Fibroblast of skin of left biceps (primary cell): ENCODE data around the gene GMPS.
A peak's percentile ranks its signal among the peaks of the same experiment; 100 is the strongest.
"Not testable (repeated sequence)": the region's sequence is repeated elsewhere in the genome, so short reads cannot be mapped to it uniquely, and the experiment has no call there.

Experiments used
- DNase-seq, 2 experiments: peaks; one replicate each; pipeline ENCODE4 v3.0.0-alpha.2; 2013; ENCODE audit warnings: low read depth in 2 of 2

GMPS gene

GRCh38 chr3:155941354-155941753 lies 70.9 kb downstream of the GMPS start:
- no peak for DNase-seq

- no peak for DNase-seq
Observed at GRCh38 chr3:155944081-155944480, 73.6 kb downstream of the GMPS start.

- DNase-seq = peak; percentile 70 to 73
Observed at GRCh38 chr3:155946178-155946577, 75.7 kb downstream of the GMPS start.

DNA sequence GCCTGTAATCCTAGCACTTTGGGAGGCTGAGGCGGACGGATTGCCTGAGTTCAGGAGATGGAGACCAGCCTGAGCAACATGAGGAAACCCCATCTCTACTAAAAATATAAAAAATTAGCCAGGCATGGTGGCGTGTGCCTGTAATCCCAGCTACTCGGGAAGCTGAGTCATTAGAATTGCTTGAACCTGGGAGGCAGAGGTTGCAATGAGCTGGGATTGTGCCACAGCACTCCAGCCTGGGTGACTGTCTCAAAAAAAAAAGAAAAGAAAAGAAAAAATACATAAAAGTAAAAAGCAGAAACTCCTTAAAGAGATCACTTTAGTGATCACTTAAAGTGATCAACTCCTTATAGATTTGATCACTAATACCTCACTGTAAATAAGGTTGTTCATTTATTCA lies 78.0 kb downstream of the GMPS start:
- no peak for DNase-seq

GRCh38 chr3:155949453-155950217 lies 79.2 kb downstream of the GMPS start:
- DNase-seq = no peak

DNA sequence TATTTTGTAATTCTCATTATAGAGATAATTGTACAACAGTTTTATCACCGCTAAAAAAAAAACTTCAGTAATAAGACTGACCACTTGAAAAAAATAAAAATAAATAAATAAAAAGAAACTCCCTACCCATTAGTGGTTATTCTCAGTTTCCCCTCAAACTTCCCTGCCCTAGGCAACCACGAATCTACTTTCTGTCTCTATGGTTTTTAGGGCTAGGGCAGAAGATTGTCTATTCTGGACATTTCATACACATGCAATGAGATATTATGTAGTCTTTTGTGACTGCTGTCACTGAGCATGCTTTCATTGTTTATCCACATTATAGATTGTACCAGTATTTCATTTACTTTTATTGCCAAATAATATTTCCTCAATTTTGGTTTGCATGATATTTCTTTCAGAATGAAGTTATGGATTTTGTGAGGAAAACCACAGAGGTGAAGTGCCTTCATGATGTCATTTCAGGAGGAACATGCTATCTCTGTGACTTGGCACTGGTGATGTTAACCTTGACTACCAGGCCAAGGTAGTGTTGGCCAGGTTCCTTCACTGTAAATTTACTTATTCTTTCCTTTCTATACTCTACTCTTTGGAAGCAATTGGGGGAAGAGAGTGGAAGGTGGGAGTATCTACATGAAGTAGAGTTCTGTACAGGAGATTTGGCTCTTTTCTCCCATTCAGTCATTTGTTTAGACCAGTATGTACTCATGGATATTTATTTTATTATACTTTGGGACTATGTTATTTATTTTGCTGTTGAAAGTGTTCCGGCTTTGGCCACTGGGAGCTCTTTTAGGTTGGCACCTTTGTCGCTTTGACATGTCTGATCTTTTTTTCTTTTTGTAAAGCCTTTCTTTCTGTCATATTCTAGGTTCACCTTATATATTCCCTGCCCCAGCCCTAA lies 86.3 kb downstream of the GMPS start:
- DNase-seq = no peak

DNA sequence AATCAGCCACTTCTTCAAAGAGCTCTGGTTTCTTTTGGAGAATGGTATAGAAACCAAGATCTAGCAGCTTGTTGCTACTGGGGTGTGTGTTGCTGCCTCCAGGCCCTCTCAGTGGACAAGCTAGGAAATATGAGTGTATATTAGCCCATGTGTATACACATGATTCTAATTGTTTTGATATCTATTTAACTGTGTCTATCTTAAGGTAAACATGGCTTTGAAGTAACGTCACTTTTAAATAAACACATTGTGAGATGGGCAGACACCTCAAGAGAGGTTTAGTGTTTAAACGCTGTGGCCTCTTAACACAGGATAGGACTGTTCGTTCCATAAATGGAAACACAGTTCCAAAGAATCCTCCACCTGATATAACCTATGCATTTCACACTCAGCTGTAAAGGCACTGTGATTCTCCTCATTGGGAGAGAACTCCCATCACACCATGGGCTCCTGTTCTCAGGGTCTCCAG lies 87.0 kb downstream of the GMPS start:
- DNase-seq = no peak

GRCh38 chr3:155958676-155959075 lies 88.2 kb downstream of the GMPS start:
- no peak for DNase-seq

- peak; percentile 63 to 73 for DNase-seq
Observed at GRCh38 chr3:155960060-155960459, 89.6 kb downstream of the GMPS start.

- DNase-seq = not testable (repeated sequence)
Observed at GRCh38 chr3:155961044-155961443, 90.6 kb downstream of the GMPS start.

DNA sequence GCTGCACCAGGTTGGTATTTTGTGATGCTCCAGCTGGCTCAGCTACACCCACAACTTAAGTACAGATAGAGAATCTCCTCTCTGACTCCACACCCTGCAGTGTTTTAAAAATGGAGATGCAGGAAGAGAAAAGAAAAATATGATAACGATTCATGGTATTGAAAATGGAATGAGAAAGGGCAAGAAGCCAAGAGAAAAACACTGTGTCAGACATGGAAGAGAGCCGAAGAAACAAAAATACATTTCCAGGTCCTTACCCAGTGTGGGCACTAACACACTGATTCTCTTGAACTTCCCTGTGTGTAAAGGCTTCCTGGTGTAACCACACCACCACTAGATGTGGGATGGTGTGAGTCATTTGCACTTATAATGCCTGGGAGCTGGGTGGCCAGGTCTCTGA lies 93.1 kb downstream of the GMPS start:
- peak; percentile 17 to 18 for DNase-seq

GRCh38 chr3:155970398-155970797 lies 99.9 kb downstream of the GMPS start:
- no peak for DNase-seq

GRCh38 chr3:155972885-155973584 lies 102.6 kb downstream of the GMPS start:
- DNase-seq = no peak

- no peak for DNase-seq
Observed at GRCh38 chr3:155978324-155978723, 107.9 kb downstream of the GMPS start.

- no peak for DNase-seq
Observed at GRCh38 chr3:155979746-155980145, 109.3 kb downstream of the GMPS start.

DNA sequence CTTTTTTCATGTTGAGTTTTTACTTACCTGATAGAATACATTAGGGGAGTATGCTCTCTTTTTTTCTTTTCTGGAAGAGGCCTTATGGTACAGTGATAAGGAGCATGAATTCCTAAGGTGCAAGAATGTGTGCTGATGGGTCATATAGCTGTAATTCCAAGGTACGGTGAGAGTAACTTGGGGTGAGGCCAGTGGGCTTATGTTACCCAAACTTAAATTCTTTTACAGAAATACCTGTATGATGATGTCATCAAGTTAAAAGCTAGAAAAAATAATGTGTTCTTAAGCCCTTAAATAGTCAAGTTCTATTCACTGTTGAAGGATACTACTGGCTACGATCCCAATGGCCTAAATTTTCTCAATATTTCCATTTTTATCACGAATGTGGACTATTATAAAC lies 111.2 kb downstream of the GMPS start:
- no peak for DNase-seq

DNA sequence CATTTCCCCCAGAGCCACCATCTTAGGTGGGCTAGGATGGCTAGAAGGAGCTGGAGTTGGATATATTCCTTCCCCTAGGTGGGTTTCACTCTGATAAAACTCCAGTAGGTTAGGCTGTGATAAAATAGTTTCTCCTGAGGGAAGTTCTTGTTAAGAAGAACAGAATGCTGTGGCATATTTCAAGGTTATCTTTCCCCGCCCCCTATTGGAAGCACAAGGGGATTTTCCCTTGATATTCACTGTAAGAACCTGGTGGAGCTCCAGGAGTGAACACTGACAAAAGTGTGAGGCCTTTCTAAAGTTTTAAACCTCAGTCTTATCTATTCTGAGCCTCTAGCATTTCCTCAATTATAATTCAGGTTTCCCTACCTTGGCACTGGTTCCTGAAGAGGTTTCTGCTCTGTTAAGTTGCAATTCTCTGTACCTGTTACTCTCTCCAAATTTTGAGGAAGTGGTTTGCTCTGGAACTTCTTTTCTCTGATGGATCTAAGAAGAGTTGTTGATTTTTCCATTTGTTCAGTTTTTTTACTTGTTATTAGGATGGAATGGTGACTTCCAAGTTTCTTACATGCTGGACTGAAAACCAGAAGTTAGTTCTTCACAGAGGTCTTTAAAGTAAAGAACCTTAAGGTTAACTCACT lies 113.5 kb downstream of the GMPS start:
- DNase-seq = no peak

GRCh38 chr3:155984791-155985417 lies 114.5 kb downstream of the GMPS start:
- no peak for DNase-seq

GRCh38 chr3:155989536-155989935 lies 119.1 kb downstream of the GMPS start:
- DNase-seq = no peak

DNA sequence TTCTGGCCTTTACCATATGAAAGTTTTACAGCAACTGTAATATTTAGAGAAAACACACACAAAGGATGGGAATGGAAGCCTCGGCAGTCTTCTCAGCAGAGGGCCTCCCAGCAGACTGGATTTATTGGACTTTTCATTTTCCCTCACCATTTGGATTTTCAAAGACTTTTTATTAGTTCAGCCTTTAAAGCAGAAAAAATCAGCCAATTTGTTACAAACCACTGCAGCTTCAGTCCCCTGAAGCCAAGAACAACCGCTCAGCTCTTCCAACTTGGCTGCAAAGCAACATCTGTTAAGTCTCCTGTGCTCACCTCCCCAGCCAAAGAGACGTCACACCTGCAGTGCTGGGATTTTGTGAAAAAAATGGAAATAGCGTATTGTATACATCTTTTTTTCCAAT lies 120.8 kb downstream of the GMPS start:
- DNase-seq = no peak

DNA sequence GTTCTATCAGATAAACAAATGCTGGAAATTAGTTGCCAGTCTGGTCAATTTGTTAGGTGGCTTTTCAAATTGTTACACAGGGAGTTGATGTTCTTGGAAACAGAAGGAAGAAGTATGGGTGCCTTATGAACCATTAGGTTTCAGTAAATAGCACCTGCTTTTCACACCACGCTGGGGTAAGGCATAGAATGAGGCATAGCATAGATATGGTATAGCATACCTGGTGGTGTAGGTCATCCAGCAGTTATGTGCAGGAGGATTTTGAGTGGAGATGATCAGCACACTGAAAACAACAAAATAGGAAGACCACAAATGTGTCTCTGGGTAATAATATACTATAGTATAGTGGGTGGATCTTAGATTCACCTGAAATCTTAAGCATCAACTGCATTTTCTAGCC lies 121.4 kb downstream of the GMPS start:
- no peak for DNase-seq
